Esophagus muscularis mucosa (tissue), 4 donors: Measurements from ENCODE around the gene ITPKA.

Source experiments
- CTCF ChIP-seq, 3 experiments: fragments of 200-600 bp in 2 of 3; fragments of 450-650 bp in 1 of 3; sonication (generic) in 2 of 3; IDR thresholded peaks; one replicate each; pipeline ENCODE4 v1.5.1; 2017 to 2019; ENCODE audit warnings: antibody characterized with exemption in 3 of 3, mild to moderate bottlenecking in 2 of 3, moderate library complexity in 1 of 3
- EP300 ChIP-seq: sonication (generic); formaldehyde crosslinking; IDR thresholded peaks from one replicate; pipeline ENCODE4 v1.6.1; 2017; ENCODE audit warnings: antibody characterized with exemption
- POLR2A ChIP-seq: fragments of 450-650 bp; IDR thresholded peaks from one replicate; pipeline ENCODE4 v1.6.1; 2017; ENCODE audit warnings: antibody characterized with exemption, moderate library complexity, mild to moderate bottlenecking, low read depth
- POLR2AphosphoS5 ChIP-seq, 2 donors: sonication (generic); formaldehyde crosslinking; IDR thresholded peaks; one replicate each; pipeline ENCODE4 v1.6.1; 2017; ENCODE audit warnings: antibody characterized with exemption in 2 of 2

GRCh38 chr15:41494922-41495735, 1.5 kb downstream of the ITPKA start:
- TF ChIP-seq CTCF (IDR thresholded peaks at IDR 0.05) (no peak), POLR2AphosphoS5 (IDR thresholded peaks at IDR 0.05) (no peak), POLR2A (no peak), EP300 (no peak)
